Measurements from ENCODE around the gene PLEKHA7. TPM values are rescaled to one million over a fixed set of nuclear protein-coding genes. Genes with fewer than 3 reads are reported as not detected.
A peak's percentile ranks its signal among the peaks of the same experiment; 100 is the strongest.

Gene PLEKHA7
- total RNA-seq, 1 experiment from 2014 or later, result 13.0 TPM

DNA sequence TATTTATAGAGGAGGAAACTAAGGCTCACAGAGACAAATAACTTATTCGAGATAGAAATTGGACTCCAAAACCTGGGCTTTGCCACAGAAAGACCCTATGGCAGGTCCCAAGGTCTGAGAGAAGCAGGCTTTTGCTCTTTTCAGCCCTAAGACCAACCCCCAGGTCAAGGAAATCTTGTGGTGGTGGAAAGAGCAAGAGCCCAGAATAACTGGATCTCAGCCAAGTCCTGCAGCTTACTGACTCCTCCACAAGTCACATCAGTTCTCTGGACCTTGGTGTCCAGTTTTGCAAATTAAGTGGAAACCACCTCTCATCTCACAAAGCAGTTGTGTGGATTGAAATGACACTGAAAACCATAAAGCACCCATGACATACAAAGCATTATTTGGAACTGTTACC, 153.6 kb downstream of the PLEKHA7 start:
- Mint-ChIP-seq H3K27me3 (ENCODE audit: low read depth) (no peaks in the 10 kb centered on the region), H3K9me3 (peaks cover 7% of the 10 kb centered on the region), H3K4me1 (no peaks in the 10 kb centered on the region), H3K27ac (no peak overlapping the region), H3K4me3 (no peak overlapping the region), H3K36me3 (peaks cover 3% of the 10 kb centered on the region; the same call in 1 of the 2 replicates)
- ATAC-seq, result no peak
- CTCF ChIA-PET, result no interaction called here
- DNase-seq (ENCODE audit: low spot score), result no peak
- TF ChIP-seq MXD4 (CRISPR knock-in tag; IDR thresholded peaks at IDR 0.05; ENCODE audit: borderline replicate concordance), result no peak
- TF ChIP-seq, protein P1, sequence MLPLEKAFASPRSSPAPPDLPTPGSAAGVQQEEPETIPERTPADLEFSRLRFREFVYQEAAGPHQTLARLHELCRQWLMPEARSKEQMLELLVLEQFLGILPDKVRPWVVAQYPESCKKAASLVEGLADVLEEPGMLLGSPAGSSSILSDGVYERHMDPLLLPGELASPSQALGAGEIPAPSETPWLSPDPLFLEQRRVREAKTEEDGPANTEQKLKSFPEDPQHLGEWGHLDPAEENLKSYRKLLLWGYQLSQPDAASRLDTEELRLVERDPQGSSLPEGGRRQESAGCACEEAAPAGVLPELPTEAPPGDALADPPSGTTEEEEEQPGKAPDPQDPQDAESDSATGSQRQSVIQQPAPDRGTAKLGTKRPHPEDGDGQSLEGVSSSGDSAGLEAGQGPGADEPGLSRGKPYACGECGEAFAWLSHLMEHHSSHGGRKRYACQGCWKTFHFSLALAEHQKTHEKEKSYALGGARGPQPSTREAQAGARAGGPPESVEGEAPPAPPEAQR (CRISPR knock-in tag; IDR thresholded peaks at IDR 0.05), result no peak
- no peak for TF ChIP-seq ZNF416 (CRISPR knock-in tag; IDR thresholded peaks at IDR 0.05)
- TF ChIP-seq, protein P2, sequence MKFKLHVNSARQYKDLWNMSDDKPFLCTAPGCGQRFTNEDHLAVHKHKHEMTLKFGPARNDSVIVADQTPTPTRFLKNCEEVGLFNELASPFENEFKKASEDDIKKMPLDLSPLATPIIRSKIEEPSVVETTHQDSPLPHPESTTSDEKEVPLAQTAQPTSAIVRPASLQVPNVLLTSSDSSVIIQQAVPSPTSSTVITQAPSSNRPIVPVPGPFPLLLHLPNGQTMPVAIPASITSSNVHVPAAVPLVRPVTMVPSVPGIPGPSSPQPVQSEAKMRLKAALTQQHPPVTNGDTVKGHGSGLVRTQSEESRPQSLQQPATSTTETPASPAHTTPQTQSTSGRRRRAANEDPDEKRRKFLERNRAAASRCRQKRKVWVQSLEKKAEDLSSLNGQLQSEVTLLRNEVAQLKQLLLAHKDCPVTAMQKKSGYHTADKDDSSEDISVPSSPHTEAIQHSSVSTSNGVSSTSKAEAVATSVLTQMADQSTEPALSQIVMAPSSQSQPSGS (CRISPR knock-in tag; IDR thresholded peaks at IDR 0.05; ENCODE audit: borderline replicate concordance, low read depth), result no peak
- POLR2A ChIA-PET, result no interaction called here

DNA sequence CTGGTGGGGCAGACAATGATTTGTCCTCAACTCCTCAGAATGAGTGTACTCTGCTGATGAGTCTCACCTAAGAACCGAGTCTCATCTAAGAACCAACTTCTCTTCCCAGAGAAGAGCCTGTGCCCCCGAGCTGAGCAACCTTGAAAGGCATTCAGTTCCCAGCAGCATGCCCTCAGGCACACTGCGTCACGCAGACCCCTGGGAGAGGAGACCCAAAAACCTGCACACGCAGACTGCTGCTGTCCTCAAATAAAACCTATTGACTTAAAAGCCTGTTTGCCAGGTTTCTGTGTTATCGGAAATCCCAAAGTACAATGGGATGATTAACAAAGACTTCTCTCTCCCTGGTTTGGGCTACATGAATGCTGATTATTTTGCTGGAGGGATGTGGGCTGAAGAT, 154.6 kb downstream of the PLEKHA7 start:
- DNase-seq (ENCODE audit: low spot score), result no peak
- H3K9me3 Mint-ChIP-seq, result peaks cover 1% of the 10 kb centered on the region
- H3K27me3 Mint-ChIP-seq (ENCODE audit: low read depth), result no peaks in the 10 kb centered on the region
- TF ChIP-seq, protein P3, sequence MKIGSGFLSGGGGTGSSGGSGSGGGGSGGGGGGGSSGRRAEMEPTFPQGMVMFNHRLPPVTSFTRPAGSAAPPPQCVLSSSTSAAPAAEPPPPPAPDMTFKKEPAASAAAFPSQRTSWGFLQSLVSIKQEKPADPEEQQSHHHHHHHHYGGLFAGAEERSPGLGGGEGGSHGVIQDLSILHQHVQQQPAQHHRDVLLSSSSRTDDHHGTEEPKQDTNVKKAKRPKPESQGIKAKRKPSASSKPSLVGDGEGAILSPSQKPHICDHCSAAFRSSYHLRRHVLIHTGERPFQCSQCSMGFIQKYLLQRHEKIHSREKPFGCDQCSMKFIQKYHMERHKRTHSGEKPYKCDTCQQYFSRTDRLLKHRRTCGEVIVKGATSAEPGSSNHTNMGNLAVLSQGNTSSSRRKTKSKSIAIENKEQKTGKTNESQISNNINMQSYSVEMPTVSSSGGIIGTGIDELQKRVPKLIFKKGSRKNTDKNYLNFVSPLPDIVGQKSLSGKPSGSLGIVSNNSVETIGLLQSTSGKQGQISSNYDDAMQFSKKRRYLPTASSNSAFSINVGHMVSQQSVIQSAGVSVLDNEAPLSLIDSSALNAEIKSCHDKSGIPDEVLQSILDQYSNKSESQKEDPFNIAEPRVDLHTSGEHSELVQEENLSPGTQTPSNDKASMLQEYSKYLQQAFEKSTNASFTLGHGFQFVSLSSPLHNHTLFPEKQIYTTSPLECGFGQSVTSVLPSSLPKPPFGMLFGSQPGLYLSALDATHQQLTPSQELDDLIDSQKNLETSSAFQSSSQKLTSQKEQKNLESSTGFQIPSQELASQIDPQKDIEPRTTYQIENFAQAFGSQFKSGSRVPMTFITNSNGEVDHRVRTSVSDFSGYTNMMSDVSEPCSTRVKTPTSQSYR (CRISPR knock-in tag; IDR thresholded peaks at IDR 0.05), result no peak
- TF ChIP-seq EMX1 (CRISPR knock-in tag; IDR thresholded peaks at IDR 0.05) (no peak), TP53 (CRISPR knock-in tag; IDR thresholded peaks at IDR 0.05) (no peak), ETV6 (CRISPR knock-in tag; IDR thresholded peaks at IDR 0.05) (no peak), FOXP1 (CRISPR knock-in tag; IDR thresholded peaks at IDR 0.05; ENCODE audit: borderline replicate concordance) (no peak), ATF1 (CRISPR knock-in tag; IDR thresholded peaks at IDR 0.05) (no peak), FOXK1 (CRISPR knock-in tag; IDR thresholded peaks at IDR 0.05) (no peak), ZNF138 (CRISPR knock-in tag; conservative IDR thresholded peaks at IDR 0.05) (no peak), FOXJ3 (CRISPR knock-in tag; IDR thresholded peaks at IDR 0.05; ENCODE audit: borderline replicate concordance) (no peak), GTF2I (CRISPR knock-in tag; conservative IDR thresholded peaks at IDR 0.05) (no peak), JAZF1 (CRISPR knock-in tag; IDR thresholded peaks at IDR 0.05) (no peak), CREB1 (CRISPR knock-in tag; IDR thresholded peaks at IDR 0.05) (no peak), ZNF423 (CRISPR knock-in tag; IDR thresholded peaks at IDR 0.05) (no peak), SMAD4 (CRISPR knock-in tag; IDR thresholded peaks at IDR 0.05) (no peak), TCF7 (CRISPR knock-in tag; IDR thresholded peaks at IDR 0.05; ENCODE audit: low read depth) (no peak)
- TF ChIP-seq, protein P4, sequence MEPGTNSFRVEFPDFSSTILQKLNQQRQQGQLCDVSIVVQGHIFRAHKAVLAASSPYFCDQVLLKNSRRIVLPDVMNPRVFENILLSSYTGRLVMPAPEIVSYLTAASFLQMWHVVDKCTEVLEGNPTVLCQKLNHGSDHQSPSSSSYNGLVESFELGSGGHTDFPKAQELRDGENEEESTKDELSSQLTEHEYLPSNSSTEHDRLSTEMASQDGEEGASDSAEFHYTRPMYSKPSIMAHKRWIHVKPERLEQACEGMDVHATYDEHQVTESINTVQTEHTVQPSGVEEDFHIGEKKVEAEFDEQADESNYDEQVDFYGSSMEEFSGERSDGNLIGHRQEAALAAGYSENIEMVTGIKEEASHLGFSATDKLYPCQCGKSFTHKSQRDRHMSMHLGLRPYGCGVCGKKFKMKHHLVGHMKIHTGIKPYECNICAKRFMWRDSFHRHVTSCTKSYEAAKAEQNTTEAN (CRISPR knock-in tag; IDR thresholded peaks at IDR 0.05), result no peak
- TF ChIP-seq, protein P5, sequence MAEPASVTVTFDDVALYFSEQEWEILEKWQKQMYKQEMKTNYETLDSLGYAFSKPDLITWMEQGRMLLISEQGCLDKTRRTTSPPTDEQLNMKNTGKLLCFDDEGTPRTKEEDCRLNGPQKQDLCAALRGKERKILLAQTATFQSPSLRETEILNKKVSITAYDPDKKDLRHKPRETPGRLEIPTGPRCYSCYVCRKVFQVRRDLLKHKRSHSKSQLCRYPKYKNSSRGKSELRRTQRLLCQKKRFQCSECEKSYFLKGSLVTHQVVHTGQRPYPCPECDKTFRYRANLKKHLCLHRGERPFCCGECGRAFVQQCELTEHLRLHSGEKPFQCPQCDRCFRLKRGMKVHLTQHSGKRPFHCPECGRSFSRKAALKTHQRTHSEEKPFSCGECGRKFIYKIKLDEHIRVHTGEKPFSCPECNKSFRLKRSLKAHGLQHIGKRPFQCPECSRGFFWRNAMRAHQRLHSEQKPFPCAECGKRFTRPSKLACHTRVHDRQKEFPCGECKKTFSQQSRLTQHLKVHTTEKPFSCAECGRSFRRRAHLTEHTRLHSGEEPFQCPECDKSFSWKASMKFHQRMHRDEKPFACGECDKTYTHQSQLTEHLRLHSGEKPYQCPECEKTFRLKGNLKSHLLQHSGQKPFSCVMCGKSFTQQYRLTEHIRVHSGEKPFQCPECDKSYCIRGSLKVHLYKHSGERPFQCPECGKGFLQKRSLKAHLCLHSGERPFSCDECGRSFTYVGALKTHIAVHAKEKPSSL (CRISPR knock-in tag; conservative IDR thresholded peaks at IDR 0.05), result no peak
- TF ChIP-seq, protein P6, sequence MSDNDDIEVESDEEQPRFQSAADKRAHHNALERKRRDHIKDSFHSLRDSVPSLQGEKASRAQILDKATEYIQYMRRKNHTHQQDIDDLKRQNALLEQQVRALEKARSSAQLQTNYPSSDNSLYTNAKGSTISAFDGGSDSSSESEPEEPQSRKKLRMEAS (CRISPR knock-in tag; IDR thresholded peaks at IDR 0.05), result no peak
- TF ChIP-seq, protein P2 (CRISPR knock-in tag; IDR thresholded peaks at IDR 0.05; ENCODE audit: borderline replicate concordance, low read depth), result no peak
- TF ChIP-seq, protein P7, sequence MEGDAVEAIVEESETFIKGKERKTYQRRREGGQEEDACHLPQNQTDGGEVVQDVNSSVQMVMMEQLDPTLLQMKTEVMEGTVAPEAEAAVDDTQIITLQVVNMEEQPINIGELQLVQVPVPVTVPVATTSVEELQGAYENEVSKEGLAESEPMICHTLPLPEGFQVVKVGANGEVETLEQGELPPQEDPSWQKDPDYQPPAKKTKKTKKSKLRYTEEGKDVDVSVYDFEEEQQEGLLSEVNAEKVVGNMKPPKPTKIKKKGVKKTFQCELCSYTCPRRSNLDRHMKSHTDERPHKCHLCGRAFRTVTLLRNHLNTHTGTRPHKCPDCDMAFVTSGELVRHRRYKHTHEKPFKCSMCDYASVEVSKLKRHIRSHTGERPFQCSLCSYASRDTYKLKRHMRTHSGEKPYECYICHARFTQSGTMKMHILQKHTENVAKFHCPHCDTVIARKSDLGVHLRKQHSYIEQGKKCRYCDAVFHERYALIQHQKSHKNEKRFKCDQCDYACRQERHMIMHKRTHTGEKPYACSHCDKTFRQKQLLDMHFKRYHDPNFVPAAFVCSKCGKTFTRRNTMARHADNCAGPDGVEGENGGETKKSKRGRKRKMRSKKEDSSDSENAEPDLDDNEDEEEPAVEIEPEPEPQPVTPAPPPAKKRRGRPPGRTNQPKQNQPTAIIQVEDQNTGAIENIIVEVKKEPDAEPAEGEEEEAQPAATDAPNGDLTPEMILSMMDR (IDR thresholded peaks at IDR 0.05), result no peak
- ATAC-seq, result peak; percentile 18; the same call in 1 of the 2 replicates
- H3K27ac Mint-ChIP-seq, result no peak overlapping the region
- no peak overlapping the region for H3K4me3 Mint-ChIP-seq
- no peaks in the 10 kb centered on the region for H3K4me1 Mint-ChIP-seq
- ChIA-PET POLR2A (no interaction called here), CTCF (no interaction called here)
- H3K36me3 Mint-ChIP-seq, result no peaks in the 10 kb centered on the region

Data from WTC11 (cell line).